DND-41 (cell line): ENCODE measurements around the gene RUNX2.

Source experiments
- ATAC-seq: fragments of 200-7000 bp; cut with Tn5 transposase; 3 replicates; pipeline ENCODE4 v1.9.1; 2021; ENCODE audit warnings: low read depth; ENCODE audit not compliant: insufficient read depth
- DNase-seq: peaks from one replicate; pipeline ENCODE4 v3.0.0-alpha.2; 2020
- H2AFZ ChIP-seq: 2 replicates; pipeline ENCODE4 v1.6.0; 2012; ENCODE audit warnings: low read depth, low read length
- H3K27ac ChIP-seq: 2 replicates; pipeline ENCODE4 v1.5.1; 2012; ENCODE audit warnings: low read length, inconsistent platforms
- H3K27me3 ChIP-seq: fragments of 200-600 bp; sonication (generic); 2 replicates; pipeline ENCODE4 v1.6.0; 2012; ENCODE audit warnings: low read length, mild to moderate bottlenecking, inconsistent platforms; ENCODE audit not compliant: insufficient read depth, poor library complexity
- H3K36me3 ChIP-seq: 2 replicates; pipeline ENCODE4 v1.5.1; 2012; ENCODE audit warnings: low read length, inconsistent platforms; ENCODE audit not compliant: insufficient read depth
- H3K4me1 ChIP-seq: 2 replicates; pipeline ENCODE4 v1.5.1; 2012; ENCODE audit warnings: mild to moderate bottlenecking, low read length; ENCODE audit not compliant: insufficient read depth
- H3K4me2 ChIP-seq: 2 replicates; pipeline ENCODE4 v1.6.0; 2012; ENCODE audit warnings: mild to moderate bottlenecking, moderate library complexity, low read length, inconsistent platforms; ENCODE audit not compliant: insufficient read depth
- H3K4me3 ChIP-seq, 2 experiments: fragments of 200-600 bp in 1 of 2; shearing (Covaris generic) in 1 of 2; 2 replicates each; pipeline ENCODE4 v1.5.1; 2012 to 2016; ENCODE audit warnings: inconsistent platforms in 2 of 2, low read length in 2 of 2, mild to moderate bottlenecking in 2 of 2, low read depth in 1 of 2, moderate library complexity in 1 of 2
- H3K79me2 ChIP-seq: 2 replicates; pipeline ENCODE4 v1.6.0; 2012; ENCODE audit warnings: low read length, inconsistent platforms; ENCODE audit not compliant: insufficient read depth
- H3K9ac ChIP-seq: 2 replicates; pipeline ENCODE4 v1.6.0; 2012; ENCODE audit warnings: low read depth, mild to moderate bottlenecking, inconsistent platforms, low read length, moderate library complexity
- H3K9me3 ChIP-seq: 2 replicates; pipeline ENCODE4 v1.5.1; 2012; ENCODE audit warnings: low read length, moderate library complexity, mild to moderate bottlenecking, inconsistent platforms; ENCODE audit not compliant: insufficient read depth, severe bottlenecking
- H4K20me1 ChIP-seq: 2 replicates; pipeline ENCODE4 v1.6.0; 2012; ENCODE audit warnings: low read length; ENCODE audit not compliant: insufficient read depth
- CTCF ChIP-seq: IDR thresholded peaks from 2 replicates; pipeline ENCODE4 v1.5.1; 2012; ENCODE audit warnings: borderline replicate concordance, low read length, moderate library complexity, mild to moderate bottlenecking; ENCODE audit not compliant: poor library complexity, severe bottlenecking; ENCODE audit errors: extremely low read depth
- EZH2 ChIP-seq: IDR thresholded peaks from 3 replicates; pipeline ENCODE4 v1.6.1; 2012; ENCODE audit warnings: borderline replicate concordance, low read depth, mild to moderate bottlenecking, moderate library complexity, low read length, inconsistent platforms; ENCODE audit not compliant: severe bottlenecking

Gene RUNX2

GRCh38 chr6:45540375-45540920 lies 212.3 kb downstream of the RUNX2 start:
- Histone ChIP-seq H3K9me3 (no peaks in the 10 kb centered on the region), H3K4me2 (no peak overlapping the region), H3K27me3 (no peaks in the 10 kb centered on the region), H3K36me3 (peaks cover 6% of the 10 kb centered on the region; the same call in 1 of the 2 replicates), H3K9ac (no peak overlapping the region), H2AFZ (no peak overlapping the region), H3K4me3 (no peak overlapping the region), H3K27ac (peak overlapping the region; percentile 5; the same call in 1 of the 2 replicates), H3K79me2 (no peaks in the 10 kb centered on the region), H3K4me1 (no peaks in the 10 kb centered on the region), H4K20me1 (no peaks in the 10 kb centered on the region)
- TF ChIP-seq CTCF, result no peak
- TF ChIP-seq EZH2, result no peak
- ATAC-seq (no peak), DNase-seq (no peak)

GRCh38 chr6:45541934-45542333 lies 213.8 kb downstream of the RUNX2 start:
- TF ChIP-seq EZH2 (no peak), CTCF (no peak)
- Histone ChIP-seq H3K4me1 (no peaks in the 10 kb centered on the region), H4K20me1 (no peaks in the 10 kb centered on the region), H2AFZ (no peak overlapping the region), H3K27ac (no peak overlapping the region), H3K4me3 (no peak overlapping the region), H3K9me3 (no peaks in the 10 kb centered on the region), H3K27me3 (no peaks in the 10 kb centered on the region), H3K79me2 (no peaks in the 10 kb centered on the region), H3K36me3 (peaks cover 6% of the 10 kb centered on the region; the same call in 1 of the 2 replicates), H3K4me2 (no peak overlapping the region), H3K9ac (no peak overlapping the region)
- ATAC-seq, result no peak
- no peak for DNase-seq

- Histone ChIP-seq H2AFZ (no peak overlapping the region), H3K9ac (no peak overlapping the region), H3K4me3 (no peak overlapping the region), H3K4me2 (no peak overlapping the region), H3K27me3 (no peaks in the 10 kb centered on the region), H3K4me1 (no peaks in the 10 kb centered on the region), H4K20me1 (no peaks in the 10 kb centered on the region), H3K27ac (no peak overlapping the region), H3K79me2 (no peaks in the 10 kb centered on the region), H3K36me3 (peaks cover 16% of the 10 kb centered on the region; the same call in 1 of the 2 replicates), H3K9me3 (no peaks in the 10 kb centered on the region)
- TF ChIP-seq EZH2, result no peak
- TF ChIP-seq CTCF, result no peak
- DNase-seq, result no peak
- ATAC-seq, result no peak
Observed at GRCh38 chr6:45543298-45544235, 215.4 kb downstream of the RUNX2 start.
